A673 (cell line): ENCODE results near the gene CDH10. TPM values are rescaled to one million over a fixed set of nuclear protein-coding genes. Genes with fewer than 3 reads are reported as not detected.

Experiments
- BruUV-seq: library from RNA; stranded (reverse); fragments of 400-500 nt; replicated peaks from 2 replicates; lab custom pipeline; 2021; lab: Mats Ljungman, UMichigan
- CTCF ChIA-PET: fragments of 300-600 bp; sonication (Branson Sonifier 250); formaldehyde crosslinking; loops from one replicate; lab custom pipeline; 2022; ENCODE audit warnings: antibody characterized with exemption; lab: Charles Lee
- POLR2A ChIA-PET: fragments of 300-600 bp; sonication (Branson Sonifier 250); formaldehyde crosslinking; loops from one replicate; lab custom pipeline; 2022; ENCODE audit warnings: antibody characterized with exemption; ENCODE audit not compliant: low non-redundant PET; lab: Charles Lee
- DNase-seq: peaks from one replicate; pipeline ENCODE4 v3.0.0-alpha.2; 2015; ENCODE audit warnings: low spot score
- H3K27ac ChIP-seq: fragments of 200-600 bp; sonication (generic); 2 replicates; pipeline ENCODE4 v1.5.1; 2016; ENCODE audit warnings: mixed run types, low read depth, mild to moderate bottlenecking, mixed read lengths, antibody characterized with exemption, low read length; ENCODE audit not compliant: poor library complexity, severe bottlenecking
- H3K27me3 ChIP-seq: fragments of 200-600 bp; sonication (generic); replicated peaks from 2 replicates; pipeline ENCODE4 v1.6.1; 2017; ENCODE audit warnings: mixed run types, low read depth, mild to moderate bottlenecking, mixed read lengths, antibody characterized with exemption, low read length; ENCODE audit not compliant: insufficient read depth, poor library complexity
- H3K36me3 ChIP-seq: fragments of 200-600 bp; sonication (generic); 2 replicates; pipeline ENCODE4 v1.6.1; 2016; ENCODE audit warnings: mixed run types, mild to moderate bottlenecking, mixed read lengths, antibody characterized with exemption, low read length; ENCODE audit not compliant: insufficient read depth, poor library complexity, severe bottlenecking
- H3K4me1 ChIP-seq: fragments of 200-600 bp; sonication (generic); 2 replicates; pipeline ENCODE4 v1.6.1; 2017; ENCODE audit warnings: mixed run types, mild to moderate bottlenecking, mixed read lengths, antibody characterized with exemption, low read length; ENCODE audit not compliant: insufficient read depth, poor library complexity, severe bottlenecking
- H3K4me3 ChIP-seq: fragments of 200-600 bp; sonication (generic); 2 replicates; pipeline ENCODE4 v1.5.1; 2016; ENCODE audit warnings: low read depth, mixed run types, mild to moderate bottlenecking, mixed read lengths, low read length; ENCODE audit not compliant: poor library complexity, severe bottlenecking
- H3K9me3 ChIP-seq: fragments of 200-600 bp; sonication (generic); 2 replicates; pipeline ENCODE4 v1.6.1; 2016; ENCODE audit warnings: mixed run types, low read depth, mild to moderate bottlenecking, mixed read lengths, antibody characterized with exemption, low read length; ENCODE audit not compliant: poor library complexity, severe bottlenecking
- EZH2 ChIP-seq: fragments of 200-600 bp; sonication (generic); IDR thresholded peaks from 2 replicates; pipeline ENCODE4 v1.6.1; 2017; ENCODE audit warnings: borderline replicate concordance, low read depth, mild to moderate bottlenecking, mixed read lengths, antibody characterized with exemption, low read length; ENCODE audit not compliant: poor library complexity, severe bottlenecking
- intact Hi-C: fragments of 100-400 bp; cut with micrococcal nuclease; formaldehyde crosslinking; loops from one replicate; pipeline ENCODE4 v1.10.0; 2022; ENCODE audit not compliant: unreplicated experiment
- total RNA-seq: library from RNA; stranded (reverse); gene quantifications from 2 replicates; pipeline ENCODE4 v1.2.3, GENCODE V29; 2021
- TF ChIP-seq, protein P1 (sequence below): fragments of 300-800, 200-600 bp; sonication (generic); conservative IDR thresholded peaks from 2 replicates; pipeline ENCODE4 v1.5.1; 2017; ENCODE audit warnings: low read depth, mild to moderate bottlenecking, antibody characterized with exemption, low read length, moderate library complexity, mixed read lengths

The CDH10 gene
- total RNA-seq, 1 experiment from 2014 or later: 1.2 TPM

DNA sequence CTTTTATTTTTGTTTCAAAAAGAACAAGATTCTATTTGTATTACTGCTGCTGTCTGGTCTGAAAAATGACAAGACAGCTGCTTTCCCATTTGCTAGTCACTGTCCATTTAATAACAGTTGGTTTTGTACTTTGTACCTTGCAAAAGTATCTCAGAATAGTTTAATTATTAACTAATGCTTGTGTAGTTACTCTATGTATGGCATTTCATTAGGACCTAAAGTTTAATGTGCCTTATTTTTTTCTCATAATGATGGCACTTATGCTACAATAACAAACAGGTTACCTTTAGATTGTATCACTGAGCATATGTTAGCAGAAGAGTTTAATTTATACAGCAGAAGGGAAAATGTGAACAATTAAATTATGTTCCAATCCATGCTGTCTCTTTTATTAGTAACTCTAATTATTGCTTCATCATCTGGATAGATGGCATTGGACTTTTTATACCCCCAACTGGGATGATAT is 134.2 kb downstream of the CDH10 start:
- no peaks in the 10 kb centered on the region for H3K4me1 ChIP-seq
- POLR2A ChIA-PET: no interaction called here
- H3K27me3 ChIP-seq: no peaks in the 10 kb centered on the region
- intact Hi-C loops: no loop called here
- no peaks in the 10 kb centered on the region for H3K9me3 ChIP-seq
- no peak for DNase-seq
- CTCF ChIA-PET: no interaction called here
- BruUV-seq: no TSS peak
- no peak overlapping the region for H3K27ac ChIP-seq
- TF ChIP-seq, protein P1, sequence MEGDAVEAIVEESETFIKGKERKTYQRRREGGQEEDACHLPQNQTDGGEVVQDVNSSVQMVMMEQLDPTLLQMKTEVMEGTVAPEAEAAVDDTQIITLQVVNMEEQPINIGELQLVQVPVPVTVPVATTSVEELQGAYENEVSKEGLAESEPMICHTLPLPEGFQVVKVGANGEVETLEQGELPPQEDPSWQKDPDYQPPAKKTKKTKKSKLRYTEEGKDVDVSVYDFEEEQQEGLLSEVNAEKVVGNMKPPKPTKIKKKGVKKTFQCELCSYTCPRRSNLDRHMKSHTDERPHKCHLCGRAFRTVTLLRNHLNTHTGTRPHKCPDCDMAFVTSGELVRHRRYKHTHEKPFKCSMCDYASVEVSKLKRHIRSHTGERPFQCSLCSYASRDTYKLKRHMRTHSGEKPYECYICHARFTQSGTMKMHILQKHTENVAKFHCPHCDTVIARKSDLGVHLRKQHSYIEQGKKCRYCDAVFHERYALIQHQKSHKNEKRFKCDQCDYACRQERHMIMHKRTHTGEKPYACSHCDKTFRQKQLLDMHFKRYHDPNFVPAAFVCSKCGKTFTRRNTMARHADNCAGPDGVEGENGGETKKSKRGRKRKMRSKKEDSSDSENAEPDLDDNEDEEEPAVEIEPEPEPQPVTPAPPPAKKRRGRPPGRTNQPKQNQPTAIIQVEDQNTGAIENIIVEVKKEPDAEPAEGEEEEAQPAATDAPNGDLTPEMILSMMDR: no peak
- no peak for TF ChIP-seq EZH2
- no peak overlapping the region for H3K4me3 ChIP-seq
- H3K36me3 ChIP-seq: no peaks in the 10 kb centered on the region

DNA sequence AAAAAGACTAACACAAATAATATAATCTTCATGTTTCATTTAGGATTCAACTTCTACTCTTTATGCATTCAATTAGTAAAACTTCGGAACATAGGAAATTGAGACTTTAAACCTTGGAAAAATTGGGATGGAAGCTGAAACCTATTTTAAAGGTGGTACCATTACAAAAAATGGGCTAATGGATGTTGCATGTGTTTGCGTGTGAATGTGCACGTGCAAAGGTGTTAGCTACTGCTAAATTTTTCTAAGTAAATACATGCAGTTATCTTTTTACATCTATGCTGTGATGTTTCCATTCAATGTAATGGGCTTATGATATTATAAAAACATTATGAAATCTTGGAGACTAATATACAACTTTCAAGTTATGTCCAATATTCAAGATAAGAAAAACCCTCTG is 134.8 kb downstream of the CDH10 start:
- no peak overlapping the region for H3K4me3 ChIP-seq
- TF ChIP-seq EZH2: no peak
- TF ChIP-seq, protein P1: no peak
- DNase-seq: no peak
- no peaks in the 10 kb centered on the region for H3K36me3 ChIP-seq
- POLR2A ChIA-PET: no interaction called here
- H3K27ac ChIP-seq: no peak overlapping the region
- no TSS peak for BruUV-seq
- no peaks in the 10 kb centered on the region for H3K4me1 ChIP-seq
- CTCF ChIA-PET: no interaction called here
- H3K9me3 ChIP-seq: no peaks in the 10 kb centered on the region
- H3K27me3 ChIP-seq: no peaks in the 10 kb centered on the region
- intact Hi-C loops: no loop called here

DNA sequence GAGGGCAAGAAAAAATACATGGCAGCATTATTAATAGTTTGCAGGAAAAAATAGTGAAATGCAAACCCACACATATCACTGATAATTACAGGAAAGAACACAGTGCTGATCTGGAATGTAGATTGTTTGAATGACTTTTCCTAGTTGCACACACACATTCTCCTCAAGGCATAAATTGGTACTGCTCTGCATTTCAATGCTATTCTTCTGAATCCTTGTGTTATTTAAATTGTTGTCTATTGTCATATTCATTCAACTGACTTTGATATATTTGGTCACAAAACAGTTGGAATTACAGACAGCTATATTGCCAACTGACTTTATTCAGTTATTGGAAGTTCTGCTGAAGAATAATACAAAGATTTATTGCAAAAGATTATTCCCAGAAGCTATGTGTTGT is 139.5 kb downstream of the CDH10 start:
- H3K4me3 ChIP-seq: no peak overlapping the region
- intact Hi-C loops: no loop called here
- BruUV-seq: no TSS peak
- DNase-seq: no peak
- no peak for TF ChIP-seq EZH2
- TF ChIP-seq, protein P1: no peak
- H3K27ac ChIP-seq: no peak overlapping the region
- H3K9me3 ChIP-seq: no peaks in the 10 kb centered on the region
- CTCF ChIA-PET: no interaction called here
- no peaks in the 10 kb centered on the region for H3K36me3 ChIP-seq
- peaks cover 5% of the 10 kb centered on the region for H3K4me1 ChIP-seq
- no peaks in the 10 kb centered on the region for H3K27me3 ChIP-seq
- POLR2A ChIA-PET: no interaction called here
